PFSK-1 (cell line): Measurements from ENCODE around the gene DEFB112.

ENCODE experiments used
- FOXP2 ChIP-seq: optimal IDR thresholded peaks from 2 replicates; pipeline ENCODE3; 2011; ENCODE audit warnings: borderline replicate concordance, control low read depth, inconsistent platforms; ENCODE audit not compliant: insufficient read depth; ENCODE audit errors: extremely low read length, extremely low read depth
- POLR2AphosphoS5 ChIP-seq: IDR thresholded peaks from 2 replicates; pipeline ENCODE4 v1.6.1; 2012; ENCODE audit warnings: low read depth, mild to moderate bottlenecking, control low read depth, low read length, moderate library complexity
- SIN3A ChIP-seq: IDR thresholded peaks from 2 replicates; pipeline ENCODE4 v1.6.1; 2012; ENCODE audit warnings: mild to moderate bottlenecking, low read length, moderate library complexity, borderline replicate concordance; ENCODE audit not compliant: insufficient read depth
- TAF1 ChIP-seq: IDR thresholded peaks from 2 replicates; pipeline ENCODE4 v1.6.1; 2012; ENCODE audit warnings: low read length, control low read depth, borderline replicate concordance; ENCODE audit not compliant: insufficient read depth
- TF ChIP-seq, protein P1 (sequence below), 2 experiments: IDR thresholded peaks; 2 replicates each; pipeline versions ENCODE4 v1.6.1 to v1.8.0; 2011 to 2012; ENCODE audit warnings: low read depth in 2 of 2, low read length in 2 of 2, control low read depth in 1 of 2, inconsistent platforms in 1 of 2, mild to moderate bottlenecking in 1 of 2, moderate library complexity in 1 of 2; ENCODE audit not compliant: insufficient read depth in 1 of 2

The DEFB112 gene

DNA sequence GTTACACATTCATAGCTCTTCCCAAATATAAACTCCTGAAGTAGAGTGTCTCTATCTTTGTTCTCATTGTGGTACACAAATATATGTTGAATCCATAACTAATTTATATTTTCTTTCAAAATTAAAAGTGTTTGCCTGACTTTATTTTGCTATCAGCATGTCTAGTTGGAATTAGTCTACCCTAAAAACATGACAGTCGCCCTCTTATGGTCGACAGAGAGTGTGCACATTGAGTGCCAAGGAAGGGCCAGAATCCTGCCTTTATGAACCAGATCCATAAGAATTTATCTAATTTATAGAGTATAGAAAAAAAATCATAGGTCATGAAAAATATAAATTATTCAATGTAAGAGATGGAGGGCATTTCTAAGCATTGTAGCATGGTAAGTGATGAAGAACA is 12.3 kb upstream of the DEFB112 start:
- TF ChIP-seq, protein P1, sequence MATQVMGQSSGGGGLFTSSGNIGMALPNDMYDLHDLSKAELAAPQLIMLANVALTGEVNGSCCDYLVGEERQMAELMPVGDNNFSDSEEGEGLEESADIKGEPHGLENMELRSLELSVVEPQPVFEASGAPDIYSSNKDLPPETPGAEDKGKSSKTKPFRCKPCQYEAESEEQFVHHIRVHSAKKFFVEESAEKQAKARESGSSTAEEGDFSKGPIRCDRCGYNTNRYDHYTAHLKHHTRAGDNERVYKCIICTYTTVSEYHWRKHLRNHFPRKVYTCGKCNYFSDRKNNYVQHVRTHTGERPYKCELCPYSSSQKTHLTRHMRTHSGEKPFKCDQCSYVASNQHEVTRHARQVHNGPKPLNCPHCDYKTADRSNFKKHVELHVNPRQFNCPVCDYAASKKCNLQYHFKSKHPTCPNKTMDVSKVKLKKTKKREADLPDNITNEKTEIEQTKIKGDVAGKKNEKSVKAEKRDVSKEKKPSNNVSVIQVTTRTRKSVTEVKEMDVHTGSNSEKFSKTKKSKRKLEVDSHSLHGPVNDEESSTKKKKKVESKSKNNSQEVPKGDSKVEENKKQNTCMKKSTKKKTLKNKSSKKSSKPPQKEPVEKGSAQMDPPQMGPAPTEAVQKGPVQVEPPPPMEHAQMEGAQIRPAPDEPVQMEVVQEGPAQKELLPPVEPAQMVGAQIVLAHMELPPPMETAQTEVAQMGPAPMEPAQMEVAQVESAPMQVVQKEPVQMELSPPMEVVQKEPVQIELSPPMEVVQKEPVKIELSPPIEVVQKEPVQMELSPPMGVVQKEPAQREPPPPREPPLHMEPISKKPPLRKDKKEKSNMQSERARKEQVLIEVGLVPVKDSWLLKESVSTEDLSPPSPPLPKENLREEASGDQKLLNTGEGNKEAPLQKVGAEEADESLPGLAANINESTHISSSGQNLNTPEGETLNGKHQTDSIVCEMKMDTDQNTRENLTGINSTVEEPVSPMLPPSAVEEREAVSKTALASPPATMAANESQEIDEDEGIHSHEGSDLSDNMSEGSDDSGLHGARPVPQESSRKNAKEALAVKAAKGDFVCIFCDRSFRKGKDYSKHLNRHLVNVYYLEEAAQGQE (IDR thresholded peaks at IDR 0.05; ENCODE audit: insufficient read depth in 1 of 2, low read depth in 2 of 2, low read length in 2 of 2): no peak
- TF ChIP-seq SIN3A: no peak
- TF ChIP-seq POLR2AphosphoS5: no peak
- TF ChIP-seq FOXP2: no peak
- no peak for TF ChIP-seq TAF1

DNA sequence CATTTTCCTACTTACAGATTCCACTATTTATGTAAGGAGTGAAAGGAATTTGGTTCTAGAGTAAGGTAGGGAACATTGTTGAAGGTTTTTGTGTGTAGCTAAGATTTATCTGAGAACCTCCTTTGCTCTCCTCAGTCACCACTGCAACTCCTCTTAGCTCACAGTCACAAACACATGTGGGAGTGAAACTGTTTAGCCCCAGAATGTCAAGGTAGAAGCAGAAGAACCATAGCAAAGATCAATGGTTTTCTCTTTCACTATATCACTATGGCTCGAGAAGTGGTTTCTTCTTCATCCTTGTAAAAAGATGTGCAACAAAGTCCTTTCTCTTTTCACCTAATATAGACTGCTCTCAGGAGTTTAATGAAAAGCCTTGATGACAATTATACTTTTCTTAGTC is 6.5 kb upstream of the DEFB112 start:
- TF ChIP-seq, protein P1 (IDR thresholded peaks at IDR 0.05; ENCODE audit: insufficient read depth in 1 of 2, low read depth in 2 of 2, low read length in 2 of 2): no peak
- TF ChIP-seq SIN3A: no peak
- TF ChIP-seq POLR2AphosphoS5: no peak
- TF ChIP-seq FOXP2: no peak
- no peak for TF ChIP-seq TAF1

DNA sequence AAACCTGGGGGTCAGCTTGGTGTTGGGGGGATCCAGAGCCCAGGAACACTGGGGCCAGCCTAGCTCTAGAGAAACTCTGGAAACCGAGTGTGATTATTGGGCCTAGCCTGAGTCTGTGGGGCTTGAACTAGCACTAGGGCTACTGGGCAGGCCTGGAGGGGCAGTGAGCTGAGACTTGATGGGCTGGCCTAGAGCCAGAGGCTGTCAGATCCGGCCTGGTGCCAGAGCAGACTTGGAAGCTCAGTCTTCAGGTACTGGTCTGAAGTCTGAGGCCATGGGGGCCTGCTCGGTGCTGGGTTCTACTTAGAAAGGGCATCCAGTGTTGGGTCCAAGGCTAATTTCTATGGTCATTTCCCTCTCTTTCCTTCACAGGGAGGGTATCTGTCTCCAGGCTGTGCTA is 2.7 kb downstream of the DEFB112 start:
- no peak for TF ChIP-seq SIN3A
- TF ChIP-seq, protein P1 (IDR thresholded peaks at IDR 0.05; ENCODE audit: insufficient read depth in 1 of 2, low read depth in 2 of 2, low read length in 2 of 2): no peak

DNA sequence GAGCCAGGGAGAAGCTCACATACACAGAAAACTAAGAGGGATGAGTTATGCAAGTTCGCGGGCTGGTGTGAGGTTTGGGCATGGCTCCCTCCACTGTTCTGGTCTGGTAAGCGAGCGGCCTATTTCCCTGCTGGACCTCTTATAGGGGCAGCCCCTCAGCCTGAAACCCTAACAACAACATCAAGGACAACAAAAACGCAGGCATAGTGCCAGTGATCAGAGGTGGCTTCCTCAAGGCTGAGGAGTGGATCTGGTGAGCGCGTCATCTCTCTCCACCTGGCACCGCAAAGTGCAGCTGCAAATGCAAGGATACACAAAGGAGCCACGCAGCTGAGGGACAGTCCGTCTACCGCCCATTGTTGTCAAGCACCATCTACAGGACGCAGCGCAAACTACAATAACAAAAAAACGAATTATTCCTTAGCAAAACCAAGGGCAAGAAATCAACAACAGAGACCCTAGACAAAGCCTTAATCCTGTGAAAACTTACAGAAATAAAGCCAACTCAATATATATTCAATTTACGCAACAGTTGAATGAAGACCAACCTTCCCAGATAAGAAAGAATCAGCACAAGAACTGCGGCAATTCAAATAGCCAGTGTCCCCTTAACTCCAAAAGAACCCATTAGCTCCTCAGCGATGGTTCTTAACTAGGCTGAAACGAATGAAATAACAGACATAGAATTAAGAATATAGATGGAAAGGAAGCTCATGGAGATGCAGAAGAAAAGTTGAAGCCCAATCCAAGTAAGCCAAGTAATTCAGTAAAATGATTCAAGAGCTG is 18.8 kb downstream of the DEFB112 start:
- TF ChIP-seq TAF1 (no peak), SIN3A (no peak), FOXP2 (no peak)
- TF ChIP-seq, protein P1 (IDR thresholded peaks at IDR 0.05; ENCODE audit: insufficient read depth in 1 of 2, low read depth in 2 of 2, low read length in 2 of 2): no peak

DNA sequence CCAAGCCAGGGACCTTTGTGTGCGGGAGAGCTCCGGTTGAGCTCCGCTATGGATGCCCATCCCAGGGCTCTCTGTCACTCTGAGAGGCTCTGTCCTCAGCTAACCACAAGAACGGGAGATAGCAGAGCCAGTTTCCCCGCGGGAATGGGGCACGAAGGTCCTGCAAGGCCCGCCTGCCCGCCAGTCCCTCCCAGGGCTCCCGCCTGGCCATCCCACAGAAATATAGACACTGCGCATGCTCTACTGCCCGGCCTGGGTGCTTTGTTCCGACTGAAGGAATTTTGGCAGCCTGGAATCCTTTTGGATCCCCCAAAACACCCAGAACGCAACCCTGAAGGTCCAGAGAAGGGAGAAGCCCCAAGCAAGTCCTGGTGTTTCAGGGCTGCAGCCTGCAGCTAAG is 19.4 kb downstream of the DEFB112 start:
- TF ChIP-seq POLR2AphosphoS5: no peak
- TF ChIP-seq, protein P1 (IDR thresholded peaks at IDR 0.05; ENCODE audit: insufficient read depth in 1 of 2, low read depth in 2 of 2, low read length in 2 of 2): no peak
- TF ChIP-seq TAF1: no peak
- no peak for TF ChIP-seq SIN3A
- no peak for TF ChIP-seq FOXP2
